WI38 (cell line): Measurements from ENCODE around the gene WHRN.

Experiments used
- H3K4me3 ChIP-seq: 2 replicates; pipeline ENCODE4 v1.5.1; 2011; ENCODE audit warnings: low read depth, mild to moderate bottlenecking, control low read depth, low read length
- CTCF ChIP-seq: IDR thresholded peaks from 2 replicates; pipeline ENCODE4 v1.5.1; 2012; ENCODE audit warnings: low read depth, mild to moderate bottlenecking, control low read depth, low read length

The WHRN gene

GRCh38 chr9:114504341-114505186 lies 709 bp downstream of the WHRN start:
- TF ChIP-seq CTCF: 0 out of 2 replicates have a peak, but pooled peaks have one; percentile 3
- H3K4me3 ChIP-seq: peak overlapping the region; percentile 67

- no peak for TF ChIP-seq CTCF
- H3K4me3 ChIP-seq: no peak overlapping the region
Measured at GRCh38 chr9:114503522-114504340, 1.5 kb downstream of the WHRN start.

- H3K4me3 ChIP-seq: no peak overlapping the region
Measured at GRCh38 chr9:114503009-114503408, 2.3 kb downstream of the WHRN start.

GRCh38 chr9:114501796-114502682 lies 3.2 kb downstream of the WHRN start:
- TF ChIP-seq CTCF: no peak
- no peak overlapping the region for H3K4me3 ChIP-seq

More at GRCh38 chr9:114503009-114503408, 2.3 kb downstream of the WHRN start:
- TF ChIP-seq CTCF: no peak

- no peak for TF ChIP-seq CTCF
- no peak overlapping the region for H3K4me3 ChIP-seq
Measured at GRCh38 chr9:114500697-114501292, 4.5 kb downstream of the WHRN start.

GRCh38 chr9:114499941-114500696 lies 5.2 kb downstream of the WHRN start:
- no peak overlapping the region for H3K4me3 ChIP-seq
- TF ChIP-seq CTCF: no peak
